ENCODE results near the gene MT1G.

MT1G gene

GRCh38 chr16:56640076-56640475 is 27.8 kb downstream of the MT1G start:
- Histone ChIP-seq H3K4me3 (ENCODE audit: control insufficient read depth in 1 of 7, extremely low read depth in 1 of 7, insufficient read depth in 4 of 7, low read depth in 2 of 7, low read length in 6 of 7) (no peak overlapping the region), H3K27me3 (replicated peaks in 2 of 5; ENCODE audit: control insufficient read depth in 4 of 5, insufficient read depth in 5 of 5, low read length in 4 of 5) (peaks cover 28 to 99% (median 60%) of the 10 kb centered on the region in 5 experiments), H3K27ac (ENCODE audit: insufficient read depth in 1 of 2, low read depth in 1 of 2, low read length in 2 of 2, poor library complexity in 1 of 2, severe bottlenecking in 2 of 2) (no peak overlapping the region), H3K4me1 (ENCODE audit: control extremely low read depth in 1 of 4, control insufficient read depth in 4 of 4, insufficient read depth in 4 of 4, low read length in 3 of 4) (peaks cover 3 to 29% (median 16%) of the 10 kb centered on the region in 4 experiments), H3K36me3 (ENCODE audit: control insufficient read depth in 4 of 4, insufficient read depth in 4 of 4, low read length in 3 of 4) (no peaks in the 10 kb centered on the region), H3K9me3 (ENCODE audit: control extremely low read depth in 1 of 5, control insufficient read depth in 4 of 5, insufficient read depth in 2 of 5, low read depth in 1 of 5, low read length in 4 of 5) (no peaks in the 10 kb centered on the region)
- DNase-seq: no peak
- POLR2A ChIA-PET: interaction anchor here (0.6 kb wide), 1 partner anchor 87 kb away, joined by 3 read pairs; no protein-coding TSS in a partner anchor
- CTCF ChIA-PET: interaction anchor here (0.8 to 2.7 kb wide), 3 partner anchors 36 to 62 kb away, joined by 3 to 9 read pairs (median 3); no protein-coding TSS in a partner anchor
- WGBS (ENCODE audit: insufficient coverage): no CpG with 5 or more reads among the region's 1 CpG

- no peaks in the 10 kb centered on the region for H3K9me3 ChIP-seq (ENCODE audit: control extremely low read depth in 1 of 5, control insufficient read depth in 4 of 5, insufficient read depth in 2 of 5, low read depth in 1 of 5, low read length in 4 of 5)
- ChIA-PET CTCF (interaction anchor here (0.5 to 1.2 kb wide), 2 partner anchors 58 to 110 kb away, joined by 3 read pairs; no protein-coding TSS in a partner anchor), POLR2A (no interaction called here)
- no peaks in the 10 kb centered on the region for H3K36me3 ChIP-seq (ENCODE audit: control insufficient read depth in 4 of 4, insufficient read depth in 4 of 4, low read length in 3 of 4)
- no peak overlapping the region for H3K27ac ChIP-seq (ENCODE audit: insufficient read depth in 1 of 2, low read depth in 1 of 2, low read length in 2 of 2, poor library complexity in 1 of 2, severe bottlenecking in 2 of 2)
- 67% methylated on average over 1 of the region's 1 CpG for WGBS (ENCODE audit: insufficient coverage)
- H3K27me3 ChIP-seq (replicated peaks in 2 of 5; ENCODE audit: control insufficient read depth in 4 of 5, insufficient read depth in 5 of 5, low read length in 4 of 5): peaks cover 22 to 99% (median 53%) of the 10 kb centered on the region in 5 experiments
- no peak for DNase-seq
- H3K4me1 ChIP-seq (ENCODE audit: control extremely low read depth in 1 of 4, control insufficient read depth in 4 of 4, insufficient read depth in 4 of 4, low read length in 3 of 4): peaks cover 3 to 33% (median 18%) of the 10 kb centered on the region in 4 experiments
- no peak overlapping the region for H3K4me3 ChIP-seq (ENCODE audit: control insufficient read depth in 1 of 7, extremely low read depth in 1 of 7, insufficient read depth in 4 of 7, low read depth in 2 of 7, low read length in 6 of 7)
Observed at GRCh38 chr16:56639045-56639444, 28.8 kb downstream of the MT1G start.

DNA sequence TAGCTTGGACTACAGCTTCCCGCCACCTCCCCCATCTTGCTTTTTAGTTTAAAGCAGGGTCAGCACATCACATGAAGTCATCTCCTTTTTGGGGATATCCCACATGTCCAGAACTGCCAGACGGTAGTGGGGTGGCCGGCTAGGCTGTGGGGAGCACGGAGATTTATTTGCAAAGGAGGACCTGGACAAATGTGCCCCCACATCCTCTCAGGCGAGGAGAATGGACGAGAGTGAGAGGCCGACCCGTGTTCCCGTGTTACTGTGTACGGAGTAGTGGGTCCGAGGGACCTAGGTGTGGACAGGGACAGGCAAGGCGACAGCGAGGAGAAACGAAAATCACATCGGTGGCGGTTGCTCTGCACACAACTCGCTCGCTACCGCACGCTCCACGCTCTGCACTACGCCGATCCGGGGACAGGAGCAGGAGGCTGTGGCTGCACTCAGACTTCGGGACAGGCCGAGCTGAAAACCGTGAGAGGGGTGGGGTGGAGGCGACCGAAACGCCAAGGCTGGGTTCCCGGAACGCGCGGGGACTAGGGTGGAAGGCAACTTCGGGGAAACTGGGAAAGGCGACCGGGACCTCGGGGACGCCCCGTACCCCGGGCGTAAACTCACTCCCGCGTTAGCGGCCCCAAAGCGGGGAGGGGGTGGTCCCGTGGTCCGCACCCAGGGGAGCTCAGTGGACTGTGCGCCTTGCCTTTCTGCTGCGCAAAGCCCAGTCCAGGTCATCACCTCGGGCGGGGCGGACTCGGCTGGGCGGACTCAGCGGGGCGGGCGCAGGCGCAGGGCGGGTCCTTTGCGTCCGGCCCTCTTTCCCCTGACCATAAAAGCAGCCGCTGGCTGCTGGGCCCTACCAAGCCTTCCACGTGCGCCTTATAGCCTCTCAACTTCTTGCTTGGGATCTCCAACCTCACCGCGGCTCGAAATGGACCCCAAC is 29.8 kb downstream of the MT1G start, which contains the start of gene MT1A:
MT1A (plus strand) TSS at position 853 of the 937 bp plus-strand sequence; CDS start at position 926, 73 bp downstream.
- H3K9me3 ChIP-seq (ENCODE audit: control extremely low read depth in 1 of 5, control insufficient read depth in 4 of 5, insufficient read depth in 2 of 5, low read depth in 1 of 5, low read length in 4 of 5): no peaks in the 10 kb centered on the region
- H3K4me3 ChIP-seq (ENCODE audit: control insufficient read depth in 1 of 7, extremely low read depth in 1 of 7, insufficient read depth in 4 of 7, low read depth in 2 of 7, low read length in 6 of 7): peak within 1 kb of the TSS in 4 of 7 experiments; percentile 27 to 60 (median 49)
- WGBS (ENCODE audit: insufficient coverage): 3% methylated on average over 62 of the region's 68 CpGs
- H3K27ac ChIP-seq (ENCODE audit: insufficient read depth in 1 of 2, low read depth in 1 of 2, low read length in 2 of 2, poor library complexity in 1 of 2, severe bottlenecking in 2 of 2): no peak within 1 kb of the TSS
- peak in 2 of 3 donors; percentile 43 to 44 for DNase-seq
- H3K27me3 ChIP-seq (replicated peaks in 2 of 5; ENCODE audit: control insufficient read depth in 4 of 5, insufficient read depth in 5 of 5, low read length in 4 of 5): peaks cover 22 to 99% (median 53%) of the 10 kb centered on the region in 5 experiments
- no peaks in the 10 kb centered on the region for H3K36me3 ChIP-seq (ENCODE audit: control insufficient read depth in 4 of 4, insufficient read depth in 4 of 4, low read length in 3 of 4)
- peaks cover 0 to 24% (median 14%) of the 10 kb centered on the region in 4 experiments for H3K4me1 ChIP-seq (ENCODE audit: control extremely low read depth in 1 of 4, control insufficient read depth in 4 of 4, insufficient read depth in 4 of 4, low read length in 3 of 4)
- ChIA-PET POLR2A (interaction anchor here (0.5 to 0.8 kb wide), 2 partner anchors 9 to 15 kb away, joined by 3 to 4 read pairs; no protein-coding TSS in a partner anchor), CTCF (no interaction called here)

DNA sequence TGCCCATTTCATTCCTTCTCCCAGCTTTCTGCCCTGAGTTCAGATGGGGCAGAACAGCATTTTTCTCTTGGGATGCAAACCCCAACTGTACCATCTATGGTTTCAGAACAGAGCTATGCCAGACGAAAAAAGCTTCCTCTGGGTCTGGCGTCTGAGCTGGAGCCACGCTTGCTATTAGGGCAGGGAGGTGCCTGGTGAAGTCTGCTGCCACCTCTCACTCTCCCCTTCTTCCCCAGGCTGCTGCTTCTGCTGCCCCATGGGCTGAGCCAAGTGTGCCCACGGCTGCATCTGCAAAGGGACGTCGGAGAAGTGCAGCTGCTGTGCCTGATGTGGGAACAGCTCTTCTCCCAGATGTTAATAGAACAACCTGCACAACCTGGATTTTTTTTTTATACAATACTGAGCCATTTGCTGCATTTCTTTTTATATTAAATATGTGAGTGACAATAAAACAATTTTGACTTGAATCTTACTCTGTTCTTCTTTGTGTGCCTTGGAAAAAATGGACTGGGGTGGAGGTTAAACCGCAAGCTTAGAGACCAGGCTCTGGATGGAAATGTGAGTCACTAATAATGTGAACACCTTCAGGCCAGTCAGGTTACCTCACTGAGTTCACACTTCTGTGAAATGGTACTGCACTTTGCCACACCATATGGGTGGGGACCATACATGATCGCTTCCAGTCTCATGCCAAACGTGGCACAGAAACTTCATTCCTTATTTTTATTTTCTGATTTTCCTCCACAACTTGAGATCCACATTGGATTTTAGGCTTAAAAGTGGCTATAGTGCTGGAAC is 31.1 kb downstream of the MT1G start:
- Histone ChIP-seq H3K4me3 (ENCODE audit: control insufficient read depth in 1 of 7, extremely low read depth in 1 of 7, insufficient read depth in 4 of 7, low read depth in 2 of 7, low read length in 6 of 7) (no peak overlapping the region), H3K36me3 (ENCODE audit: control insufficient read depth in 4 of 4, insufficient read depth in 4 of 4, low read length in 3 of 4) (no peaks in the 10 kb centered on the region), H3K4me1 (ENCODE audit: control extremely low read depth in 1 of 4, control insufficient read depth in 4 of 4, insufficient read depth in 4 of 4, low read length in 3 of 4) (peaks cover 0 to 34% (median 19%) of the 10 kb centered on the region in 4 experiments), H3K27ac (ENCODE audit: insufficient read depth in 1 of 2, low read depth in 1 of 2, low read length in 2 of 2, poor library complexity in 1 of 2, severe bottlenecking in 2 of 2) (no peak overlapping the region), H3K27me3 (replicated peaks in 2 of 5; ENCODE audit: control insufficient read depth in 4 of 5, insufficient read depth in 5 of 5, low read length in 4 of 5) (peaks cover 17 to 99% (median 50%) of the 10 kb centered on the region in 5 experiments), H3K9me3 (ENCODE audit: control extremely low read depth in 1 of 5, control insufficient read depth in 4 of 5, insufficient read depth in 2 of 5, low read depth in 1 of 5, low read length in 4 of 5) (no peaks in the 10 kb centered on the region)
- CTCF ChIA-PET: interaction anchor here (1.1 to 1.3 kb wide), 4 partner anchors 16 to 66 kb away, joined by 3 to 4 read pairs (median 4); no protein-coding TSS in a partner anchor
- POLR2A ChIA-PET: interaction anchor here (0.6 kb wide), 1 partner anchor 341 kb away, joined by 3 read pairs; no protein-coding TSS in a partner anchor
- WGBS (ENCODE audit: insufficient coverage): 50% methylated on average over 4 of the region's 9 CpGs
- no peak for DNase-seq

DNA sequence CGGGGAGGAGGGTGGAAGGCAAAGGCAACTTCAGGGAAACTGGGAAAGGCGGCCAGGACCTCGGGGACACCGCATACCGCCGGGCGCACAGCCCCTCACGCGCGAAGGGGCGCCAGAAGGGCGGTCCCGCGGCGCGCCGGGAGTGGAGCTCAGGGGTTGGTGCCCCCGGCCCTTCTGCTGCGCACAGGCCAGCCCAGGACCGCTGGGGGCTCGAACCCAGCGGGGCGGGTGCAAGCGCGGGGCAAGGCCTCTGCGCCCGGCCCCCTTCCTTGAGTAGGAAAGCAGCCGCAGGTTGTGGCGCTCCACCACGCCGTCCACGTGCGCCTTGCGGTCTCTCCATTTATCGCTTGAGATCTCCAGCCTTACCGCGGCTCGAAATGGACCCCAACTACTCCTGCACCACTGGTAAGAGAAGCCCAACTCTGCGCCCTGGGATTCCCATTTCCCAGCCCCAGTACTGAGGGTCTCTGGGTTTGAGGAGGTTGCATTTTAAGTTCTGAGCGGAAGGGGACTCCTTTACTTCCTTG is 32.4 kb downstream of the MT1G start:
- H3K4me3 ChIP-seq (ENCODE audit: control insufficient read depth in 1 of 7, extremely low read depth in 1 of 7, insufficient read depth in 4 of 7, low read depth in 2 of 7, low read length in 6 of 7): peak overlapping the region in 2 of 7 experiments; percentile 11 to 43
- H3K27me3 ChIP-seq (replicated peaks in 2 of 5; ENCODE audit: control insufficient read depth in 4 of 5, insufficient read depth in 5 of 5, low read length in 4 of 5): peaks cover 17 to 100% (median 51%) of the 10 kb centered on the region in 5 experiments
- no peaks in the 10 kb centered on the region for H3K9me3 ChIP-seq (ENCODE audit: control extremely low read depth in 1 of 5, control insufficient read depth in 4 of 5, insufficient read depth in 2 of 5, low read depth in 1 of 5, low read length in 4 of 5)
- under 1% methylated on average over 21 of the region's 40 CpGs for WGBS (ENCODE audit: insufficient coverage)
- peaks cover 0 to 35% (median 19%) of the 10 kb centered on the region in 4 experiments for H3K4me1 ChIP-seq (ENCODE audit: control extremely low read depth in 1 of 4, control insufficient read depth in 4 of 4, insufficient read depth in 4 of 4, low read length in 3 of 4)
- POLR2A ChIA-PET: no interaction called here
- CTCF ChIA-PET: interaction anchor here (1.2 kb wide), 1 partner anchor 14 kb away, joined by 3 read pairs; no protein-coding TSS in a partner anchor
- no peak overlapping the region for H3K27ac ChIP-seq (ENCODE audit: insufficient read depth in 1 of 2, low read depth in 1 of 2, low read length in 2 of 2, poor library complexity in 1 of 2, severe bottlenecking in 2 of 2)
- no peaks in the 10 kb centered on the region for H3K36me3 ChIP-seq (ENCODE audit: control insufficient read depth in 4 of 4, insufficient read depth in 4 of 4, low read length in 3 of 4)
- peak in 2 of 3 donors; percentile 61 to 62 for DNase-seq

GRCh38 chr16:56634715-56635440 is 33.0 kb downstream of the MT1G start:
- ChIA-PET POLR2A (no interaction called here), CTCF (interaction anchor here (1.0 to 1.3 kb wide), 3 partner anchors 9 to 27 kb away, joined by 3 to 5 read pairs (median 5); partner anchors contain the start of gene MT2A)
- DNase-seq: no peak
- Histone ChIP-seq H3K4me3 (ENCODE audit: control insufficient read depth in 1 of 7, extremely low read depth in 1 of 7, insufficient read depth in 4 of 7, low read depth in 2 of 7, low read length in 6 of 7) (peak overlapping the region in 3 of 7 experiments; percentile 16 to 43 (median 19)), H3K4me1 (ENCODE audit: control extremely low read depth in 1 of 4, control insufficient read depth in 4 of 4, insufficient read depth in 4 of 4, low read length in 3 of 4) (peaks cover 0 to 35% (median 19%) of the 10 kb centered on the region in 4 experiments), H3K36me3 (ENCODE audit: control insufficient read depth in 4 of 4, insufficient read depth in 4 of 4, low read length in 3 of 4) (no peaks in the 10 kb centered on the region), H3K27me3 (replicated peaks in 2 of 5; ENCODE audit: control insufficient read depth in 4 of 5, insufficient read depth in 5 of 5, low read length in 4 of 5) (peaks cover 18 to 100% (median 51%) of the 10 kb centered on the region in 5 experiments), H3K27ac (ENCODE audit: insufficient read depth in 1 of 2, low read depth in 1 of 2, low read length in 2 of 2, poor library complexity in 1 of 2, severe bottlenecking in 2 of 2) (no peak overlapping the region), H3K9me3 (ENCODE audit: control extremely low read depth in 1 of 5, control insufficient read depth in 4 of 5, insufficient read depth in 2 of 5, low read depth in 1 of 5, low read length in 4 of 5) (no peaks in the 10 kb centered on the region)
- WGBS (ENCODE audit: insufficient coverage): 3% methylated on average over 35 of the region's 47 CpGs
